Measurements from ENCODE around the gene LMTK3. TPM values are rescaled to one million over a fixed set of nuclear protein-coding genes. Genes with fewer than 3 reads are reported as not detected.
"Not testable (repeated sequence)": the region's sequence is repeated elsewhere in the genome, so short reads cannot be mapped to it uniquely, and the experiment has no call there.

Gene LMTK3
- total RNA-seq, 1 experiment from 2014 or later, result not detected

GRCh38 chr19:48488478-48488877 lies 23.2 kb downstream of the LMTK3 start:
- not testable (repeated sequence) for DNase-seq (ENCODE audit: low spot score)

DNA sequence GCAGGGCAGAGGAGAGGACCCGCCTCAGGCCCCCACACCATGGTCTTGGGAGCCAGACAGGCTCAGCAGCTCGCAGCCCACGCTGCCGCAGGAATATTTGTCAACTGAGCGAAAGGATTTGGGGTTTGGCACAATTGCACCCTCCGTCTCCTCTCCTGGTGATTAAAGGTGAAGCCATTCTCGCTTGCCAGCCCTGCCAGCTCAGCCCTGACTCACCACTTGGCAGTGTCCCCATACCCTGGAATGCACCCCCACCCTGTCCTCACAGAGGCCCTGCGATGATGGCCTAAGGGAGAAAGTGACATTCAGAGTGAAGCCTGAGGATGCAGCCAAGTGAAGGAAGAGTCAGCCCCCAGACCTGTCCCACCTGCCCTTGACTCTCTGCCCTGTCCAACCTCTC lies 23.7 kb downstream of the LMTK3 start:
- peak; percentile 96 for DNase-seq (ENCODE audit: low spot score)

DNA sequence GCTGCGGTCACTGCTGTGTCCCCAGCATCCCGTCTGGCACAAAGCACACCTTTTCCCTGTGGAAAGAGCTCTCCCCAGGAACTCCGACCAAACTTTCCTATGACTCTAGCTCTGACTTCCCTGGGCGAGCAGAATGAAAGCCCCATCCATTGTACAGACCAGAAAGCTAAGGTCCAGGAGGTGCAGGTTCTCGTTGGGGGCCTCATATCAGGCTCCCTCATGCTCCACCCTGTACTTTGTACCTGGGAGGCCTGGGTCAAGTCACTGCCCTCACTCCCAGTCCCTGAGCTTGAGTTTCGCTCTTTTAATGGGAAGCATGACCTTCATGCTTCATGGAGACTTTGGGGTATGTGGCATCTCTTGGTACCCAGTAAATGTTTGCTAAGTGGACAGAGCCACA lies 24.1 kb downstream of the LMTK3 start:
- no peak for DNase-seq (ENCODE audit: low spot score)

GRCh38 chr19:48486706-48487105 lies 24.9 kb downstream of the LMTK3 start:
- not testable (repeated sequence) for DNase-seq (ENCODE audit: low spot score)

DNA sequence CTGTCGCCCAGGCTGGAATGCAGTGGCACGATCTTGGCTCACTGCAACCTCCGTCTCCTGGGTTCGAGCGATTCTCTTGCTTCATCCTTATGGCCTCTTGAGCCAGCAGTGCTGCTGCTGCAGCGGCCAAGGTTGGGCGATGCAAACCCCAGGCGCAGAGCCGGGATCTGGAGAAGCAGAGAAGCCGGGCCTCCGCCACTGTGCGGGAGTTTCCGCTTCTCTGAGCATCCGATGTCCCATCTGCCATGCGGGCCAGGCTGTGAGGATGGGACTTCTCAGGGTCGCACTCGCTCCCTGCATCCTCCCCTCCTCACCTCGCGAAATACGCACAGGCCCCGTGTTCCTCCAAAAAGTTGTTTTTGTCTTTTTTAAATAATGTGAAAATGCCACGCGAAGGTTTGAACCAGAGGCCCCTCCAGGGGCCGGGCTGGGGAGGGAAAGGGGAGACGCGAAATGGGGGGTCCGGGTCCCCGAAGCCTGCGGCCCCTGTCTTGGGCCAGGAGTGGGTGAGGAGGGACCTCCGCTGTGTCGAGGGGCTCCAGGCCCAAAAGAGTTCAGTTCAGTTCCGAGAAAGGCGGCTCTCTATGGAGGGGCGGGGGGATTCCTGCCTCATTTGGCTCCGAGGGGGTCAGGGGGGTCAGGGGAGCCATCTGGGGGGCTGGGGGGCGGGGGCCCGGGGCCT lies 26.6 kb downstream of the LMTK3 start:
- DNase-seq (ENCODE audit: low spot score), result no peak

DNA sequence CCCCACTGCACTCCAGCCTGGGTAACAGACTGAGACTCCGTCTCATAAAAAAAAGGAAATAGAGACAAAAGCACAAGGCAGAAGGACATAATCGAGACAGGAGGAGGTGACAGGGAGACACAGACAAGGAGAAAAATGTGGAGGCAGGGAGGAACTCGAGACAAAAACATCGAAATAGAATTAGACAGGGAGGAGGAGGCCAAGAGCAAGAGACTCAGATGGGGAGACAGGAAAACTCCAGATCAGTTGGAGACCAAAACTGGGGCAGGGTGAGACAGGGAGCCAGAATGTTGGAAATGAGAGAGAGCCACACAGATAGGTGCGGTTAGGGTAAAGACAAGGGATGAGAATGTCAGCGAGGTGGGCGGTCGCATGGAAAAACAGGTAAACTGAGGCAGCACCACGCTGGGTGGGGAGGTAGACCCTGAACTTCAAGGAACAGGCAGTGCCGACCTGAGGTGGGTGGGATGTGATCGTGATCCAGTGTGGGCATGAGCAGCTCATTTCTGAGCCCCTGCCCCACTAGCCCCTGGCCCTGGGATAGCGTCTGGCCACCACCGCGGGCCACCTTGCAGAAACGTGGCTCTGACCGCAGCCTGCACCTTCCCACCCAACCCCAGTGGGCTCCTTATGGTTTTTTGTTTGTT lies 27.3 kb downstream of the LMTK3 start:
- DNase-seq (ENCODE audit: low spot score), result no peak

GRCh38 chr19:48483301-48483700 lies 28.3 kb downstream of the LMTK3 start:
- no peak for DNase-seq (ENCODE audit: low spot score)

DNA sequence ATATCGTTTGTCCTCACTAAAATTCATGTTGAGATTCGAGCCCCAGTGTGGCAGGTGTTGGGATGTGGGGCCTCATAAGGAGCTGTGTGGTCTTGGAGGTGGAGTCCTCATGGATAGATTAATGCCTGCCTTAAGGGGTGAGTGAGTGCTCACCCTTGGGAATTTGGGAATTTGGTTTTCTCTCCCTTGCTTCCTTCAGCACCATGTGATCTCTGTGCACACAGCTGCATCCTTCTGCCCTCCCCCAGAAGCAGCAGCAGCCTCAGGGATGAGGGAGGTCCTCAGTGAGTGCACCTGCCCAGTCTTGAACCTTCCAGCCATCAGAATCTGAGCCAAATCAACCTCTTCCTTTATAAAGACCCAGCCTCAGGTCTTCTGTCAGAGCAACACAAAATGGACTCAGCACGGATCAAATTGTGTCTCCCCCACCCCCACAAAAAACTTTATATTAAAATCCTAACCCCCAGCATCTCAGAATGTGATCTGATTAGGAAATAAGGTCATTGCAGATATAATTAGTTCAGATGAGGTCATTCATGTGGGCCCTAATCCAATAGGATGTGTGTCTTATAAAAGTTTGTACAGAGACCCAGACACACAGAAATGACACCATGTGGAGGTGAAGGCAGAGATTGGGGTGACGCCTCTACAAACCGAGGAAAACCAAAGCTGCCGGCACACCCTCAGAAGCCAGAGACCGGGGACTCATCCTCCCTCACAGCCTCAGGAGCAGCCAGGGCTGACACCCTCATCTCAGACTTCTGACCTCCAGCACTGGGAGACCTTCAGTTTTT lies 29.6 kb downstream of the LMTK3 start:
- no peak for DNase-seq (ENCODE audit: low spot score)

DNA sequence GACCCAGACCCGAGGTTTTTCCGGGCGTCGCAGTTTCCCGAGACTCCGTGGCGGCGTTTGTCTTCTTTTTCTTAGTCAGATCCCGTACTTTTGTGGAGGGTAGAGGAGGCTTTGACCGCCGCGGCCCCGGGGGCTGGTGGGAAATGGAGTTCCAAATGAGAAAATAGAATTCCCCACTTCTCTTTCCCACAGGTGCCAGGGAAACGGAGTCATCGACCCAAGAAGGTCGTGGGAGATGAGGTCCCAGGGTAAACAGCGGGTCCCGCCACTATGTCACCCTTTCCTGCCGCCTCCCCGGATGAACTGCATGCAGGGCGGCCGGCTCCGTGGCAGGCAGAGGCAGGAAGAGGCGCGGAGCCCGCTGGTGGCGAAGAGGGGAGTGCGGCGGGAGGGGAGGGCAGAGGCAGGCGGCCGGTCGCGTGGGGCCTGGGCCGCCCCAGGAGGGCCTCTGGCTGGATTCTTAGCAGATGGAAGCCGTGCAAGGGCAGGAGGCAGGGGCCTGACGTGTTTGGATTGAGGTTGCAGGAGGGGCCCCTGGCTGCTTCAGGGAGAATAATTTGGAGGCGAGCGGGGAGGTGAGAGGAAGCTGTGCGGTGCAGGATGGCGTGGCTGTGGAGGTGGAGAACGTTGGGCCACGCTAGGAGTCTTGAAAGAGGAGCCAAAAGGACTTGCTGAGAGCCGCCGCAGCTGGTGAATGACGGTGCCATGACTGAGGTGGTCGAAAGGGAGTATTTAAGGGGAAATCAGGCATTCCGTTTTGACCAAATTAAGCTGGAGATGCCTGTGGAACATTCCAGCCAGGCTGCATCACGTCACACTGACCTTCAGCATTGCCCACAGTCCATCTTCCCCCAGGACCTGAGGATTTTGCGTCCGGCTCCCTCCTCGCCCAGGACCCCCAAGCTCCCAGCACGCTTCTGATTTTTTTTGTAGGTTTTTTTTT lies 30.8 kb downstream of the LMTK3 start:
- DNase-seq (ENCODE audit: low spot score), result no peak

DNA sequence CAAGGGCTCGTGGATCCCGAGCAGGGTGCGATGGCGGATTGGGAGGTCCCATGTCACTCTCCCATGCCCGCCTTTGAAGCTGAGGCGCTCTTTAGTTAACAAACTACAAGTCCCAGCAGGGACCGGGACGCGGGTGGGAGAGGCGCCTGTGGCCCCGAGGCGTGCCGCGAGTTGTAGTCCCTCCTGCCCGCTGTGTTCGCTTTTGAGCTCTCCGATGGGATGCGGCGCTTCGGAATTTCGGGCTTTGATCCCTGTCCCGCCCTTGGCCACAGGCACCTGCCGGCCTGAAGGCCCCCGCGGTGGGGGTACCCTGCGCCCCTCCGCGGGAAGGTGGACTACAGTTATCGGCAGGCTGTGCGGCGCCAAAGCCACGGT lies 31.5 kb downstream of the LMTK3 start:
- no peak for DNase-seq (ENCODE audit: low spot score)

DNA sequence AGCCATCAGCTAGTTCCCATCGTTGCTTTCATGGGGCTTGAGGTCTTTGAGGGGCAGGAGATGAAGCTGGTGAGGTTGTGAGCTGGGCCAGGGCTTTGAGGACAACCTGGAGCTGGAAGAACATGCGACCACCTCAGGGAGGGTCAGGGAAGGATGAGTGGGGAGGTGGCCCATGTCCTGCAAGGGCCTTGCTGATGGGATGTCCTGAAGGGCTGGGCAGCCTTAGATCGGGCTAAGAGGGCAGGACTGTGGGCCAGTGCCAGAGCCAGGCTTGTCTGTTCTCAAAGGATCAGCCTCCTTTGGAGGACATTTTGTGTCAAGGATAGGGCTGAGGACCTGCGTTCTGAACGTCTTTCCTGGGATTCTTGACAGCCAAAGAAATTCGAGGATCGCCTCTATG lies 31.9 kb downstream of the LMTK3 start:
- no peak for DNase-seq (ENCODE audit: low spot score)

DNA sequence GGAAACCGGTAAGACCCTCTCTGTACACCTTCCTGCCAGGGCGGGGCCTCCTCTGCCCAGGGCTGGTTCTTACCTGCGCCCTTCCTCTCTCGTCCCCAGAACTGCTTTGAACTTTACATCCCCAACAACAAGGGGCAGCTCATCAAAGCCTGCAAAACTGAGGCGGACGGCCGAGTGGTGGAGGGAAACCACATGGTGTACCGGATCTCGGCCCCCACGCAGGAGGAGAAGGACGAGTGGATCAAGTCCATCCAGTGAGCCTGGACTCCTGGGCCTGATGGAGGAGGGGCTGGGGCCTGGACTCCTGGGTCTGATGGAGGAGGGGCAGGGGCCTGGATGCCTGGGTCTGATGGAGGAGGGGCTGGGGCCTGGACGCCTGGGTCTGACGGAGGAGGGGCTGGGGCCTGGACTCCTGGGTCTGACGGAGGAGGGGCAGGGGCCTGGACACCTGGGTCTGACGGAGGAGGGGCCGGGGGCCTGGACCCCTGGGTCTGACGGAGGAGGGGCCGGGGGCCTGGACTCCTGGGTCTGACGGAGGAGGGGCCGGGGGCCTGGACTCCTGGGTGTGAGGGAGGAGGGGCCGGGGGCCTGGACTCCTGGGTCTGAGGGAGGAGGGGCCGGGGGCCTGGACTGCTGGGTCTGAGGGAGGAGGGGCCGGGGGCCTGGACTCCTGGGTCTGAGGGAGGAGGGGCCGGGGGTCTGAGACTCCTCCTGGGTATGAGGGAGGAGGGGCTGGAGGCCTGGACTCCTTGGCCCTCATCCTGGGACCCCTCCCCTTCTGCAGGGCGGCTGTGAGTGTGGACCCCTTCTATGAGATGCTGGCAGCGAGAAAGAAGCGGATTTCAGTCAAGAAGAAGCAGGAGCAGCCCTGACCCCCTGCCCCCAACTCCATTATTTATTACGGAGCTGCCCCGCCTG lies 33.0 kb downstream of the LMTK3 start:
- no peak for DNase-seq (ENCODE audit: low spot score)

DNA sequence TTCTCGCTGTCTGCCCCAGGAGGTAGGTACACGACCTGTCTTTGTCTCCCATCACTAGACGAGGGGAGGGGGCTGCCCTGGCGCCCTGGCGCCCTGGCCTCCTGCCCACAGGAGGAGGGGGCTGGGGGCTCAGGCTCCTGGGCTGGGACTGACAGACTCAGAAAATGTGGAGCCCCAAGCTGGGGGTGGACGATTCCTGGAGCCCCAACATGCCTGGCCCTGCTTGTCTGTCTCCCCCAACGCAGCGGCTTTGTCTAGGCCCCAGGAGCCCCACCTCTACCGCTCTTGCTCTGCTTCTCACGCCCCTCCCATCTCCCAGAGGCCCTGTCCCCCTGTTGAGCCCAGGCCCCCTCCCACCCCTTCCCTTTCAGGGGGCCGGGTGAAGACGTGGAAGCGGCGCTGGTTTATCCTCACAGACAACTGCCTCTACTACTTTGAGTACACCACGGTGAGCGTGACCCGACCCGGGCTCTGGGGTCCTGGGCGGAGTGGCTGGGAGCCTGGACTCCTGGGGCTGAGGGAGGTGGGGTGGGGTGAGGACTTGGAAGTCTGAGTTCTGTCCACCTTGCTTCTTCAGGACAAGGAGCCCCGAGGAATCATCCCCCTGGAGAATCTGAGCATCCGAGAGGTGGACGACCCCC lies 33.8 kb downstream of the LMTK3 start:
- DNase-seq (ENCODE audit: low spot score), result no peak

DNA sequence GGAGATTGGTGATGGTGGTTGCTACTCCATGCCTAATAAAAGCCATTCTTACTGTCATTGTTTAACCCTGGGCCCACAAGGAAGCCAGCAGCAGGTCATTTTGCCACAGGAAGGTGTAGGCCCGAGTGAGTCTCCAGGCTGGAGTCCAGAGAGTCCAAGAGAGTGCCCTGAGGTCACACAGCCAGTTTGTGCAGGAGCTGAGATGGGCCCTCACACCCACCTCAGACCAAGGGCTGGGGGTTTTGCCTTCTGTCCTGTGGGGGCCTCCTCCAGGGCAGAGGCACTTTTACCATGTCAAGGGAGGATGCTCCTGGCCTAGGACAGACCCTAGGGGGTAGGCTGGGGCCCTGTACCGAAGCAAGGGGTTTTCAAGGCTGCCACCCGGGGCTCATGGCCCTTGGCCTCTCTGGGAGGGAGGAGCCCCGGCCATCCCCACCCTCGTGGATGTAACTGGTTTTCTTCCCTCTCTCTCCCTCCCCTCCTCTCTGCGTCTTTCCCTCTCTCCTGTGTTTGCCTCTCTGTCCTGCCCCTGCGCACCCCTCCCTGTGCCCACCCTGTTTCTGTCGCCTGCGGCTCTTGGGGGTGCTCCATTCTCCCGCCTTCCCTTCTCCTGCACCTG lies 34.5 kb downstream of the LMTK3 start:
- DNase-seq (ENCODE audit: low spot score), result no peak

DNA sequence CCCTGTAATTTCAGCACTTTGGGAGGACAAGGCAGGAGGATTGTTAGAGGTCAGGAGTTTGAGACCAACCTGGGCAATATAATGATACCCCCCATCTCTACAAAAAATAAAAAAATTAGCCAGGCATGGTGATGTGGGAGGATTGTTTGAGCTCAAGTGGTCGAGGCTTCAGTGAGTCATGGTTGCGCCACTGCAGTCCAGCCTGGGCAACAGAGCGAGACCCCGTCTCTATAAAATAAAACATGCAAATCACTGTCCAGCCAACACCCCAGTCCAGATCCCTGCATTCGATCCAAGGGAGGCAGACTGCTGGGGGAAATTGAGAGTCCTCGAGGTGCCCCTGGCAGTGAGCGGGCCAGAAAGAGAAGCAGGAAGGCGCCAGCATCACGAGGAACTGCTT lies 35.5 kb downstream of the LMTK3 start:
- no peak for DNase-seq (ENCODE audit: low spot score)

GRCh38 chr19:48475369-48476068 lies 36.1 kb downstream of the LMTK3 start:
- DNase-seq (ENCODE audit: low spot score), result no peak

DNA sequence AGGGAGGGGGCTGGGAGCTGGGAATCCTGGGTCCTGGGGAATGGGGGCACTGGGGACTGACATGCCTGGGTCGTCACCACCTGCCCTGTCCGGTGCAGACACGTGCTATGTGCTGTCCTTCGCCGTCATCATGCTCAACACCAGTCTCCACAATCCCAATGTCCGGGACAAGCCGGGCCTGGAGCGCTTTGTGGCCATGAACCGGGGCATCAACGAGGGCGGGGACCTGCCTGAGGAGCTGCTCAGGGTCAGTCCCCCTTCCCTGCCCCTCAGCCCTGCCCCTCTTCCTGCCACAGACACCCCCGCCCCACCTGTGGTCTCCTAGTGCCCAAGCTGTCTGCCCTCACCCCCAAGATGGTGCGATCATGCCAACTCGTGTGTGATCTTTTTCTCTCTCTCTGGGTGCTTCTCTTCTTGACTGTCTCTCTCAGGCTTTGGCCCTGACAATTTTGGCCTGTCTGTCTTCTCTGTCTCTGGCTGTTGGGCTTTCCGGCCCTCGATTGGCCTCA lies 37.5 kb downstream of the LMTK3 start:
- no peak for DNase-seq (ENCODE audit: low spot score)

DNA sequence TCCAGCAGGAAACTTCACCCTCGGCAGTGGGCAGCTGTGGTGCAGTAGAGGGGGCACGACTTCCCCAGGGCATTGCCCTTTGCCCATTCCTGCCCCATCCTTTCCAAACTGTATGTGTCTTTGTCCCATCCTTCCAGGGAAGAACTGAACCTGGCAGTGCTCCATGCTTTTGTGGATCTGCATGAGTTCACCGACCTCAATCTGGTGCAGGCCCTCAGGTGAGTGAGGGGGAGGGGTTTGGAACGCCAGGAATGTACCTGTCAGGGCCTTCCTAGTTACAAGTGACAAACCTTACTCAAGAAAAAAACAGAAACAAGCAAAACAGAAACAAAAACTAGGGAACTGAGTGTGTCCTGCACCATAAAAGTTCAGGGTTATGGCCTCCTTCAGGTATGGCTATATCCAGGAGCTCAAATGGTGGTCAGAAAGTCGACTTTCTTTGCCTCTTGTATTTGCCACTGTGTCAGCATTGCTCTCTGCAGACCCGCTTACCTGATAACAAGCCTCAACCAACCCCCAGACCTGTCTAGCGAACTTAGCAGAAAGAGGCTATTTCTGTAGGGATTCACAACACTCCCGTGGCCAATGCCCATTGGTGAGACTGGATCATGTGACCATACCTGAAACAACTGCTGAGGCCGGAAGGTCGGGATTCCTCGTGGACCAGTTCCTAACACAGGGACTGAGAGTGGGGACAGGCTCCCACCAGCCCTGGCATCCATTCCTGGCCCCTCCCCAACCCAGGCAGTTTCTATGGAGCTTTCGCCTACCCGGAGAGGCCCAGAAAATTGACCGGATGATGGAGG lies 38.3 kb downstream of the LMTK3 start:
- no peak for DNase-seq (ENCODE audit: low spot score)
